Subcutaneous adipose tissue (tissue), 4 donors: ENCODE data around the gene ADAMTS16. TPM values are rescaled to one million over a fixed set of nuclear protein-coding genes. Genes with fewer than 3 reads are reported as not detected.

Experiments
- total RNA-seq, 4 donors: library from RNA; depleted of rRNA; stranded (reverse); fragments of >200 nt; gene quantifications; one replicate each; pipeline ENCODE4 v1.1.0, GENCODE V29; 2016
- TF ChIP-seq, protein P1 (sequence below): fragments of 450-650 bp; IDR thresholded peaks from one replicate; pipeline ENCODE4 v1.5.1; 2016; ENCODE audit warnings: low read depth, mild to moderate bottlenecking, control low read depth, antibody characterized with exemption, moderate library complexity

ADAMTS16 gene
- total RNA-seq, 4 donors from 2014 or later, result 0.66 to 2.0 (median 0.88) TPM

GRCh38 chr5:5270958-5271785 is 131.0 kb downstream of the ADAMTS16 start:
- TF ChIP-seq, protein P1, sequence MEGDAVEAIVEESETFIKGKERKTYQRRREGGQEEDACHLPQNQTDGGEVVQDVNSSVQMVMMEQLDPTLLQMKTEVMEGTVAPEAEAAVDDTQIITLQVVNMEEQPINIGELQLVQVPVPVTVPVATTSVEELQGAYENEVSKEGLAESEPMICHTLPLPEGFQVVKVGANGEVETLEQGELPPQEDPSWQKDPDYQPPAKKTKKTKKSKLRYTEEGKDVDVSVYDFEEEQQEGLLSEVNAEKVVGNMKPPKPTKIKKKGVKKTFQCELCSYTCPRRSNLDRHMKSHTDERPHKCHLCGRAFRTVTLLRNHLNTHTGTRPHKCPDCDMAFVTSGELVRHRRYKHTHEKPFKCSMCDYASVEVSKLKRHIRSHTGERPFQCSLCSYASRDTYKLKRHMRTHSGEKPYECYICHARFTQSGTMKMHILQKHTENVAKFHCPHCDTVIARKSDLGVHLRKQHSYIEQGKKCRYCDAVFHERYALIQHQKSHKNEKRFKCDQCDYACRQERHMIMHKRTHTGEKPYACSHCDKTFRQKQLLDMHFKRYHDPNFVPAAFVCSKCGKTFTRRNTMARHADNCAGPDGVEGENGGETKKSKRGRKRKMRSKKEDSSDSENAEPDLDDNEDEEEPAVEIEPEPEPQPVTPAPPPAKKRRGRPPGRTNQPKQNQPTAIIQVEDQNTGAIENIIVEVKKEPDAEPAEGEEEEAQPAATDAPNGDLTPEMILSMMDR, result no peak

DNA sequence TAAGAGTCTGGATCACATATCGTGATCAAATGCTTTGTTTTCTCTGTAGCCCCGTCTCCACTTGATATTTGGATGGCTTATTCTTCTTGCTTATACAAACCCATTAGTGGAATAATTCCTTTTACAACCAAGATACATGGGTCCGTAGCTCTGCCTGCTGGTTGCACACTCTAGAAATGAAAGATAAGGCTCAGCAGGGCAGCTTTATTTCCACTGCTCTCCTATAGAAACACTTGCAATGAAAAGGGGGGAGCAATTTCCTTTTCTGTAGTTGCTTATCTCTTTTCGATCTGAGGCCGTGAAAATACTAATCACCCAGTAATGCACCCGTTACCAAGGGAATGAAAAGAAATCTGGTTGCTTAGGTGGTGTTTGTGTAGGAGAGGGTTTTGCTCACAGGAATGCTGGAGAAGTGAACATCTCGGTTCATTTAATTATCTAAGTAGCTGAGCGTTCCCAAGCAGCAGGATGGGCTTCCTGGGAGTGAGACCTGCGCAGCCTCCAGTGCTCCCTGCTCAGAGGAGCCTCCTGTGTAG is 131.7 kb downstream of the ADAMTS16 start:
- TF ChIP-seq, protein P1, result no peak

DNA sequence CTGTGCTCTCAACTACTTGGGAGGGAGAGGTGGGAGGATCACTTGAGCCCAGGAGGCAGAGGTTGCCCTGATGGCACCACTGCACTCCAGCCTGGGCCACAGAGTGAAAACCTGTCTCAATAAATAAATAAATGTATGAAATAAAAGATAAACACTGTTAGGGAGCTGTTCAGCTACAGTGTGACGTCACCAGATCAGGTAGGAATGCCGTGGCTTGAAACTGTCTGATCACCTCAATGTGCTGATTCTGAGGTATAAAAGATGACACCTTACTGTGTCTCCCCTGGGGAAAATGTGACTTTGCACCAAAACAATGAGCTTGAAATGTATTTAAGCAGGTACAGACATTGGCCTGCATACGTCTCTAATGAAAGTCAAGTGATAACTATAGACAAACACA is 133.3 kb downstream of the ADAMTS16 start:
- TF ChIP-seq, protein P1, result no peak

DNA sequence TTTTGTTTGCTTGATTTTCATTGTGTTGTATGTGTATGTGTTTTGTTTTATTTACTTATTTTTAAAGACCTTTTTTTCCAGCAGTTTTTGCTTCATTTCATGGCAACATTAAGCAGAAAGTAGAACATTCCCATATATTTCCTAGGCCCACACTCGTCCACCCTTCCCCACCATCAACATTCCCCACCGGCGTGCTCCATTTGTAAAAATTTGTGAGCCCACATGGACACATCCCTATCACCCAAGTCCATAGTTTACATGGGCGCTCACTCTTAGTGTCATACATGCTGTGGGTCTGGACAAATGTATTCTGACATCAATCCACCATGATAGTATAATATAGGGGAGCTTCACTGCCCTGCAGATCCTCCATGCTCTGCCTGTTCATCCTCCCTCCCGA is 133.8 kb downstream of the ADAMTS16 start:
- TF ChIP-seq, protein P1, result no peak

DNA sequence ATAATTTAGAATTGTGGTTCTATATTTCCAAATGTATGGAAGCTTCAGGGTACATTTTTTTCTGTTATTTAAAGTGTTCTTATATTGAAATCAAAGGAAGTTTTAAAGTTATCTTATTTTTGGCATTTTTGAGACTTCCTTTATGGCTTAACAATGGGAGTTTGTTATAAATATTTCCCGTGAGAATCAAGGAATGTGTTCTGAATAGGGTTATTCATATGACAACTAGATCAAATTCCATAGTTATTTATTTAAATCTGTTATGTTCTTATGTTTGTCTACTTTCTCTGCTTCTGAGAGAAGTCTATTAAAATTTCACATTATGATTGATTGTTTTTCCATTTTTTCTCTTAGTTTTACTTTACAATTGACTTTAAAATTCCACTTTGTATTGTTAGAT is 135.1 kb downstream of the ADAMTS16 start:
- TF ChIP-seq, protein P1, result no peak

GRCh38 chr5:5276430-5276829 is 136.3 kb downstream of the ADAMTS16 start:
- TF ChIP-seq, protein P1, result no peak

GRCh38 chr5:5276951-5277517 is 136.9 kb downstream of the ADAMTS16 start:
- TF ChIP-seq, protein P1, result no peak
